BE2C (cell line): Measurements from ENCODE around the gene GNG2.

Source experiments
- DNase-seq: peaks from one replicate; pipeline ENCODE4 v3.0.0-alpha.2; 2020
- H3K27me3 ChIP-seq: fragments of 250-450 bp; sonication (Bioruptor Pico); 2 replicates; pipeline ENCODE4 v1.5.1; 2020; ENCODE audit warnings: mild to moderate bottlenecking
- H3K36me3 ChIP-seq: fragments of 250-450 bp; sonication (Bioruptor Pico); 2 replicates; pipeline ENCODE4 v1.5.1; 2020; ENCODE audit warnings: mild to moderate bottlenecking
- H3K4me1 ChIP-seq: fragments of 250-450 bp; sonication (Bioruptor Pico); 2 replicates; pipeline ENCODE4 v1.5.1; 2020
- H3K4me3 ChIP-seq: 2 replicates; pipeline ENCODE4 v1.5.1; 2011; ENCODE audit warnings: low read depth, low read length
- H3K9me3 ChIP-seq: fragments of 250-450 bp; sonication (Bioruptor Pico); 2 replicates; pipeline ENCODE4 v1.5.1; 2020
- CTCF ChIP-seq: IDR thresholded peaks from 2 replicates; pipeline ENCODE4 v1.5.1; 2012; ENCODE audit warnings: mild to moderate bottlenecking, low read depth, low read length

GNG2 gene

GRCh38 chr14:51860825-51861499 is 550 bp downstream of the GNG2 start:
- peaks cover 18% of the 10 kb centered on the region for H3K4me1 ChIP-seq
- H3K4me3 ChIP-seq = peak overlapping the region; percentile 72
- H3K27me3 ChIP-seq = no peaks in the 10 kb centered on the region
- H3K36me3 ChIP-seq = no peaks in the 10 kb centered on the region
- TF ChIP-seq CTCF = no peak
- H3K9me3 ChIP-seq = no peaks in the 10 kb centered on the region
- DNase-seq = no peak

- Histone ChIP-seq H3K27me3 (no peaks in the 10 kb centered on the region), H3K9me3 (no peaks in the 10 kb centered on the region), H3K4me1 (peaks cover 18% of the 10 kb centered on the region), H3K36me3 (no peaks in the 10 kb centered on the region), H3K4me3 (peak overlapping the region; percentile 72)
- no peak for TF ChIP-seq CTCF
- no peak for DNase-seq
Observed at GRCh38 chr14:51862176-51862796, 1.9 kb downstream of the GNG2 start.

- no peak for TF ChIP-seq CTCF
- Histone ChIP-seq H3K36me3 (no peaks in the 10 kb centered on the region), H3K4me1 (peaks cover 18% of the 10 kb centered on the region), H3K27me3 (no peaks in the 10 kb centered on the region), H3K9me3 (no peaks in the 10 kb centered on the region), H3K4me3 (peak overlapping the region; percentile 72)
- DNase-seq = no peak
Observed at GRCh38 chr14:51862860-51863259, 2.4 kb downstream of the GNG2 start.

GRCh38 chr14:51865953-51866747 is 5.7 kb downstream of the GNG2 start:
- Histone ChIP-seq H3K4me3 (no peak overlapping the region), H3K9me3 (no peaks in the 10 kb centered on the region), H3K4me1 (peaks cover 14% of the 10 kb centered on the region), H3K27me3 (no peaks in the 10 kb centered on the region), H3K36me3 (no peaks in the 10 kb centered on the region)
- no peak for TF ChIP-seq CTCF
- no peak for DNase-seq

- H3K36me3 ChIP-seq = no peaks in the 10 kb centered on the region
- no peaks in the 10 kb centered on the region for H3K9me3 ChIP-seq
- TF ChIP-seq CTCF = no peak
- DNase-seq = no peak
- no peaks in the 10 kb centered on the region for H3K27me3 ChIP-seq
- H3K4me1 ChIP-seq = peaks cover 27% of the 10 kb centered on the region
- H3K4me3 ChIP-seq = no peak overlapping the region
Observed at GRCh38 chr14:51867741-51868140, 7.3 kb downstream of the GNG2 start.
